ENCODE data around the gene LMAN2.
A peak's percentile ranks its signal among the peaks of the same experiment; 100 is the strongest.

Gene LMAN2

GRCh38 chr5:177303925-177304391 is 47.5 kb downstream of the LMAN2 start:
- DNase-seq = no peak

- peak; percentile 70 for DNase-seq
These were observed 48.1 kb downstream of the LMAN2 start, which contains the start of the genes PRELID1 and RAB24 for GRCh38 chr5:177303121-177303924. PRELID1 (plus strand) TSS chr5:177303799; CDS start chr5:177303986, 187 bp downstream. RAB24 (minus strand) TSS chr5:177303719; CDS start chr5:177303288, 431 bp downstream.

GRCh38 chr5:177302354-177303110 is 48.9 kb downstream of the LMAN2 start:
- DNase-seq = no peak

DNA sequence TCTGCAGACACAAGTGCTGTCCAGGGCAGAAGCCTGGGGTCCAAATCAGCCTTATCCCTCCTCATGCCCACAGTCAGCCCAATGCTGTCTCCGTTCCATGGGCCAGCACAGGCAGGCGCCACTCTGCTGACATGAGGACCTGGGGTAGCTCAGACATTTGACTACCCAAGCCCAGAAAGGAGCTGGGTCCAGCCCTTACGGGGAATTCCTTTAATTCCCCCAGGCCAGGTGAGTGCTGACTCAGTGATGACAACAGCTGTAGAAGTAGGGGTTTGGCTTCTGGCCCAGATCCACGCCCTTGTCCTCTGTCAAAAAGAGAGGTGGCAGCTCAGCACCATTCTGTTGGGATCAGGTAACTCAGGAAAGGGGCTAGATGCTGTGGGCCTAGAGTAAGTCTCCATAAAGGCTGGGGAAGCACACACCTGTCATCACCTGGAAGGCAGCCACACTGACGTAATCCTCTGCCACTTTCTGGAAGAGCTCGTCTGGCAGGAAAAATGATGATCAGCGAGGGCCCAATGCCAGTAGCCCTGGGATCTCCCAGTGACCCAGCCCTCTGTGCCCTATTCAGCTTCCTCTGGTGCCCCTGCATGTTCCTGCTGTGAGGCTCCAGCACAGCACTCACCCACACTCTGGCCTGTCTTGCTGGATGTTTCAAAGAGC is 49.8 kb downstream of the LMAN2 start:
- DNase-seq = no peak

- DNase-seq = no peak
These were observed 50.5 kb downstream of the LMAN2 start for GRCh38 chr5:177300951-177301350.

DNA sequence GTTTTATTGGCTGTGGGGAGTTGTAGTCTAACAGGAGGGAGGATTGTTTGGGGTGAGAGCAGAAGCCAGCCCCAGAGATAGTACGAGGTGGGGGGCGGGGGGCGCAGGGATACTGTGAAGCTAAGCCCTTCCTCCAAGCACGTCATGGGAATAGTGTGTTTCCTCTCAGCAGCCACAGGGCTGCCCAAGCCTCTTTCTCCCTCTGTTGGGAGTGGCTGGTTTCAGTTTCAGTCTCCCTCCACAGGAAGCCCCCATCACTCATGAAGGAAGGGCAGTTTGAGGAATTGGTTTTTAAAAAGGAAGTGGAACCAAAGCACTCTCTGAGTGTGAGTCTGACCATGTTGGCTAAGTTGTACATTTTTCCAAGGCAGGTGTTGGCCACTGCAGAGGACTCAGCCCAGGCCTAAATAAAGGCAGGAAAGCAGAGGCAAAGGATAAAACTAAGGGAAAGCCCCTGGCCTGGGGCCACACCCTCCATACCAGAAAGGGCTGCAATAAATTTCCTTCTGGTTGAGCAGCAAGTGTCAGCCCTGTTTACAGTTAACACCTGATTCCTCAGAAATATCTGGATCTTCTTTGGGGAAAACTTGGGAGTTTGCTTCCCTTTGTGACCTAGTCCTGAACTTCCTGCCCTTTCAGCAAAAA is 51.1 kb downstream of the LMAN2 start:
- DNase-seq = peak; percentile 56

DNA sequence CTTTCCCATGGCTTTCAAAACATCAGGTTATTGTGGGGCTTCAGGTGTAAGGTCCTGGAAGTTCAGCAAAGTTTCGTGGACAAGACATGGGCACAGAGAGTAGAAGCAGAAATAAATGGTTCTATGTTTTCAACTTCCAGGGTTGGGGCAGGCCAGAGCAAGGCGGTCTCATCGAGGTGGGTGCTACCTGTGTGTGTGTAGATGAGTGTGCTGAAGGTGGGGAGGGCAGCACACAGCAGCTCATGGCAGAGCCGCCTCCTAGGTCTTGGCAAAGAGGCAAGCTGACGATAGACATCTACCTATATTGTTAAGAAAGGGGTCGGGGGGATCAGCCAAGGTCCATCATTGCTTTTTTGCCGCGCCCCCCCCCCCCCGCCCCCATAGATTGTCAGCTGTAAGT is 51.8 kb downstream of the LMAN2 start:
- DNase-seq = no peak

- DNase-seq = no peak
These were observed 53.5 kb downstream of the LMAN2 start for GRCh38 chr5:177297922-177298321.

GRCh38 chr5:177296581-177296980 is 54.9 kb downstream of the LMAN2 start:
- DNase-seq = no peak

DNA sequence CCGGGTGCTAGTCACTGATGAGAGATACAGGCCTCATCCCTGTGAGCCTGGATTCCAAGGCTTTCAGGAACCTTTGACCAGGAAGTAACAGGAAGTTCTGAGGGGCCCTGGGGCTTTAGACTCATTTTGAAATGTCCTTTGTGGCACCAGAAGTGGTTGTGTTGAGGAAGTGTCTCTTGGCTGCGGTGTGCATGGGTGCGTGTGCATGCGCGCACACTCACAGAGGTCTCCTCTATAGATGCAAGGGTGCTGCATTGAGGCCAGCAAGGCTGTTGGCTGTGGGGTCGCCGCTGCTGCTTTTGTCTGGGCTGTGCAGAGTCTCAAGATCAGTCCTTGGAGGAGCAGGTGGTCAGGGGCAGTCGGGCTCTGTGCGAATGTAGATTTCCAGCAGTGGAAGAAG is 55.5 kb downstream of the LMAN2 start:
- no peak for DNase-seq

DNA sequence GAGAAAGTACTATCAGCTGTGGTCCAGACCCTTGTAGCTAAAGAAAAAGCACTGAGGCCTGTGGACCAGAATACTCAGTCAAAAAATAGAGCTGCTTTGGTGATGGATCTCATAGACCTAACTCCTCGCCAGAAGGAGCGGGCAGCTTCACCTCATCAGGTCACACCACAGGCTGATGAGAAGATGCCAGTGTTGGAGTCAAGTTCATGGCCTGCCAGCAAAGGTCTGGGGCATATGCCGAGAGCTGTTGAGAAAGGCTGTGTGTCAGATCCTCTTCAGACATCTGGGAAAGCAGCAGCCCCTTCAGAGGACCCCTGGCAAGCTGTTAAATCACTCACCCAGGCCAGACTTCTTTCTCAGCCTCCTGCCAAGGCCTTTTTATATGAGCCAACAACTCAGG is 56.8 kb downstream of the LMAN2 start:
- no peak for DNase-seq

- no peak for DNase-seq
These were observed 57.5 kb downstream of the LMAN2 start for GRCh38 chr5:177293819-177294581.

GRCh38 chr5:177291735-177292134 is 59.7 kb downstream of the LMAN2 start:
- DNase-seq = no peak

GRCh38 chr5:177290816-177291596 is 60.5 kb downstream of the LMAN2 start:
- DNase-seq = no peak

- no peak for DNase-seq
These were observed 63.3 kb downstream of the LMAN2 start for GRCh38 chr5:177288191-177288590.

All from KG1 (cell line).